Measurements from ENCODE around the gene C10orf95. TPM values are rescaled to one million over a fixed set of nuclear protein-coding genes. Genes with fewer than 3 reads are reported as not detected.

Gene C10orf95
- total RNA-seq, 1 donor from 2014 or later, result not detected

DNA sequence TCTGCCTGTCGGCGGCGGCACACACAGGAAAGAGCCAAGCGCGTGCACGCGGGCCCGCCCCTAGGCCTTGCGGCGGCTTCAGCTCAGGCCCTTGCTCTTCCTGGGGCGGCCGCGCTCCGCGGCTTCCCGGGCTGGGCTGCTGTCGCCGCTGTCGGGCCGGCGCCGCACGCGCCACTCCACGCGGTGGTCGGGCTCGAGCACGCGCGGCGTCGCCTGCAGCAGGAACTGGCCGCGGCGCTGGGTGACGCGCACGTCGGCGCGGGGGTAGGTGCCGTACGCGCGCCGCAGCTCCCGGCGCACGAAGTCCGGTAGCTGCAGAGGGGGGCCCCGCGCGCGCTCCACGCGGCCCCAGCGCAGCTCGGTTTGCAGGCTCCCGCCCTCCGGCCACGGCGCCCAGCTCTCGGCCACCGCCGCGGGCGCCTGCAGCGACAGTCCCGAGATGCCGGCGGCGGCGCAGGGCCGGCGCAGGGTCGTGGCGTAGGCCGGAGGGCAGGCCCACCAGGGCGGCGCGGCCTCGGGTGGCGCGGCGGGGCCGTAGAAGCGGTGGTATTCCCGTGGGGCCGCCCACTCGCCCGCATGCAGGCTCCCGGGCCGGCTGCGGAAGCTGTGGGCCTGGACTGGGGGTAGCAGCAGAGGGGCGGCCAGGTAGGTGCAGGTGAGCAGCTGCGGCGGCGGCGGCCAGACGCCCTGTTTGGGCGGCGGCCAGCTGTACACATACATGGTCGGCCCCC, 804 bp downstream of the C10orf95 start:
- TF ChIP-seq CTCF (IDR thresholded peaks at IDR 0.05; ENCODE audit: borderline replicate concordance), result no peak
- peak overlapping the region; percentile 92 for H3K27ac ChIP-seq (replicated peaks)
- intact Hi-C loops (cut with micrococcal nuclease), result no loop called here
- H3K4me1 ChIP-seq, result peaks cover 28% of the 10 kb centered on the region
- peak; percentile 87 for DNase-seq
- H3K4me3 ChIP-seq, result peak overlapping the region; percentile 84
- H3K9me3 ChIP-seq (replicated peaks), result no peaks in the 10 kb centered on the region
- H3K36me3 ChIP-seq, result no peaks in the 10 kb centered on the region
- no peaks in the 10 kb centered on the region for H3K27me3 ChIP-seq (ENCODE audit: low read depth)

- DNase-seq, result no peak
- intact Hi-C loops (cut with micrococcal nuclease), result no loop called here
- H3K27ac ChIP-seq (replicated peaks), result peak overlapping the region; percentile 92
- peak overlapping the region; percentile 84 for H3K4me3 ChIP-seq
- H3K4me1 ChIP-seq, result peaks cover 28% of the 10 kb centered on the region
- no peak for TF ChIP-seq CTCF (IDR thresholded peaks at IDR 0.05; ENCODE audit: borderline replicate concordance)
- no peaks in the 10 kb centered on the region for H3K27me3 ChIP-seq (ENCODE audit: low read depth)
- no peaks in the 10 kb centered on the region for H3K36me3 ChIP-seq
- H3K9me3 ChIP-seq (replicated peaks), result no peaks in the 10 kb centered on the region
These were observed 1.3 kb downstream of the C10orf95 start for GRCh38 chr10:102450124-102450373.

DNA sequence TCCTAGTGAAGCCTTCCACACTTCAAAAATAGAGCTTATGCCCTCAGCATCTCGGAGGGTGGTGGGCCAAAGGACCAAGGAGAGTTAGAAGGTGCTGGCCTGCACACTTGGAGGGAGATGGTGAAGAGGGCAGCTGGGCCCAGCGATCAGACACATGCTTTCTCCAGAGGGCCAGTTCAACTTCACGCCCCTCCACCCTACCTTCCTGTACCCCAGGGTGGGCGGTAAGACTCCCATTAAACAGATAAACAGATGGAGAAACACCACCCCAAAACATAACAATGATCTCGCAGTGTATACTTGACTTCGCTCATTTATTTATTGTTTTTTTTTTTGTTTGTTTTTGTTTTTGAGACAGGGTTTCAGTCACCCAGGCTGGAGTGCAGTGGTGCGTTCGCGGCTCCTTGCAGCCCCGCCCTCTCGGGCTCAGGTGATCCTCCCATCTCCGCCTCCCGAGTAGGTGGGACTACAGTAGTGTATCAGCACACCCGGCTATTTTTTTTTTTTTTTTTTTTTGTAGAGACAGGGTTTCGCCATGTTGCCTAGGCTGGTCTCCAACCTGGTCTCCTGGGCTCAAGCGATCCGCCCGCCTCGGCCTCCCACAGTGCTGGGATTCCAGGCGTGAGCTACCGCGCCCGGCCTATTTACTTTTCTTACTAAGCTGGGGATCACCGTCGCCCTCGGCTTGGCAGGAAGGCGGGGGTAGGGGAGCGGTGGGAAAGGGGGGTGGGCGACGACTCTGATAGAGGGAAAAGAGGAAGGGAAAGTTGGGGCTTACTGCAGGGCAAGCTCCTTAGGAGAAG, 1.8 kb downstream of the C10orf95 start:
- no peaks in the 10 kb centered on the region for H3K36me3 ChIP-seq
- TF ChIP-seq CTCF (IDR thresholded peaks at IDR 0.05; ENCODE audit: borderline replicate concordance), result no peak
- H3K27ac ChIP-seq (replicated peaks), result peak overlapping the region; percentile 92
- intact Hi-C loops (cut with micrococcal nuclease), result no loop called here
- peak overlapping the region; percentile 84 for H3K4me3 ChIP-seq
- peaks cover 28% of the 10 kb centered on the region for H3K4me1 ChIP-seq
- no peaks in the 10 kb centered on the region for H3K9me3 ChIP-seq (replicated peaks)
- DNase-seq, result peak; percentile 54
- no peaks in the 10 kb centered on the region for H3K27me3 ChIP-seq (ENCODE audit: low read depth)

- Histone ChIP-seq H3K27ac (replicated peaks) (no peak overlapping the region), H3K36me3 (no peaks in the 10 kb centered on the region), H3K27me3 (ENCODE audit: low read depth) (peaks cover 3% of the 10 kb centered on the region), H3K4me1 (peaks cover 7% of the 10 kb centered on the region), H3K4me3 (no peak overlapping the region), H3K9me3 (replicated peaks) (no peaks in the 10 kb centered on the region)
- no peak for TF ChIP-seq CTCF (IDR thresholded peaks at IDR 0.05; ENCODE audit: borderline replicate concordance)
- intact Hi-C loops (cut with micrococcal nuclease), result no loop called here
- DNase-seq, result no peak
These were observed 6.5 kb downstream of the C10orf95 start for GRCh38 chr10:102444851-102445250.

DNA sequence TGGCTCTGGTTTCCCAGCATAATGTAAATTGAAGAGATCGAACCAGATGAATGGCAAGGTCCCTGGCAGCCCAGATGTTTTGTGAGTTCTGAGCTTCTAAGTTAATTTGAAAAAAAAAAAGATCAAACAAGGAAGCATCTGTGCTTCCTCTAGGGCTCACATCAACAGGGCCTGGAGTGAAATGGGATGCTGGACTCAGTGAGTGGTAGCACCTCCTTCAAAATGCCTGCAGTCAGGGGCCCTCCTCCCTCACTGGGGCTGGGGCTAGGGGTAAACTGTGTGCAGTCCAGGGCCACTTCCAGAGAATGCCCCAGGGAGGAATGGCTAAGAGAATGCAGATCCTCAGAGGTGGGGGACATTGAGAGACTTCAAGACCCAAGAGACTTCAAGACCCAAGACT, 13.0 kb downstream of the C10orf95 start:
- no peaks in the 10 kb centered on the region for H3K36me3 ChIP-seq
- TF ChIP-seq CTCF (IDR thresholded peaks at IDR 0.05; ENCODE audit: borderline replicate concordance), result no peak
- DNase-seq, result no peak
- H3K9me3 ChIP-seq (replicated peaks), result no peaks in the 10 kb centered on the region
- H3K4me3 ChIP-seq, result no peak overlapping the region
- no peaks in the 10 kb centered on the region for H3K4me1 ChIP-seq
- intact Hi-C loops (cut with micrococcal nuclease), result no loop called here
- peaks cover 53% of the 10 kb centered on the region for H3K27me3 ChIP-seq (ENCODE audit: low read depth)
- no peak overlapping the region for H3K27ac ChIP-seq (replicated peaks)
